GM18909 (cell line): ENCODE data around the gene SDK1.

ENCODE experiments used
- ATAC-seq: cut with Tn5 transposase; IDR thresholded peaks from one replicate; pipeline ENCODE4 v1.9.1; 2021; ENCODE audit warnings: mild to moderate bottlenecking; ENCODE audit not compliant: unreplicated experiment, poor library complexity

The SDK1 gene

DNA sequence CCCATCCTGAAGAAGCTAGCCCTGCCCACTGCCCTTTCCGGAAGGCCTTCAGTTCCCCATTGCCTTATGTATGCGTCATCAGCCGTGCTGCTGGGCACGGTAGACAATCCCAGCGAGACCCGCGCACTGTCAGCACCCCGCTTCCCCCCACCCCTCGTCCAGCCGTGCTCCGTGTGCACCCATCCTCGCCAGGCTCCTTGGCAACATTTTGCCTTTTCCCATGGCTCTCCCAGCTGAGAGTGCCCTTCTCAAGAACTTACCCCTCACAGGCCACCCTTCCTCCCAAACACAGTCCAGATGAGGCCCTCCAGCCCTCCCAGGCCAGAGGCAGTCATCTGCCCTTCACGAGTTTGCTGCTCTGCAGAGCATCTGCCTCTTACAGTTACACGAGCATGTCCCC lies 747.3 kb downstream of the SDK1 start:
- ATAC-seq = no peak

DNA sequence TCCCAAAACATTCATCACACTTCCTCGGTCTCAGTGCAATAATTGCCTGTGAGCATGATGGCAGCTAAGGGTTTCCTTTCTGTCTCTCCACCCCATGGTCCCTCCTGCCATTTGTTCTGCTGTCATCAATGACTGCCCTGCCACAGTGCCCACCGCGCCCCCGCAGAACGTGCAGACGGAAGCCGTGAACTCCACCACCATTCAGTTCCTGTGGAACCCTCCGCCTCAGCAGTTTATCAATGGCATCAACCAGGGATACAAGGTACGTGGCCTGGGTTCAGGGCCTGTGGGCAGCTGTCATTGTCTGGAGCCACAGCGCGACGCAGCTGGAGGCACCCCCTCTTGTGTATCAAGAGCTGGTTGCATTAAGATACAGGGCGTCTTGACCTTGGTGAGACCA lies 748.1 kb downstream of the SDK1 start:
- ATAC-seq = no peak

DNA sequence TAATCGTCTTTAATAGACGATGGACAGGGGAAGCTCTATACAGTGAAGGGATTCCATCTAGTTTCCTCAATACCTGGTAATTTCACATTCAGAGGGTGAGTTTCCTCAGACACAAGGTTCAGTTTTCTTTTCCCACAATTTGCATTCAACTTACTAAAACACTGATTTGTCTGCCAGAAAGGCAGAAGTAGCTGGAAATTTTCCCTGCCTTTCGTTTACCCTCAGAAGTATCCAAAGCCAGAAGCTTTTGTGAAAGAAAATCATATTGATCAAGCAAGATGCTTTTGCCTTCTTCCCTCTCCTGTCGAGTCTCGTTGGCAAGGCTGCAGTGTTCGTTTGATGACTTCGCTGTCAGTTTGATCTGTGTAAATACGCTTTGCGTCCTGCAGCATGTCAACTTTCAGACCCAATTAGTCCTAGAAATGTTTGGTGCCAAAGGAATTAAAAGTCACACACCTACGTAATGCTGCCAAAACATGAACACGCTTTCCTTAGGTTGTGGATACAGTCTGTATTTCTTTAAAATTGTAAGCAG lies 749.1 kb downstream of the SDK1 start:
- ATAC-seq = no peak

DNA sequence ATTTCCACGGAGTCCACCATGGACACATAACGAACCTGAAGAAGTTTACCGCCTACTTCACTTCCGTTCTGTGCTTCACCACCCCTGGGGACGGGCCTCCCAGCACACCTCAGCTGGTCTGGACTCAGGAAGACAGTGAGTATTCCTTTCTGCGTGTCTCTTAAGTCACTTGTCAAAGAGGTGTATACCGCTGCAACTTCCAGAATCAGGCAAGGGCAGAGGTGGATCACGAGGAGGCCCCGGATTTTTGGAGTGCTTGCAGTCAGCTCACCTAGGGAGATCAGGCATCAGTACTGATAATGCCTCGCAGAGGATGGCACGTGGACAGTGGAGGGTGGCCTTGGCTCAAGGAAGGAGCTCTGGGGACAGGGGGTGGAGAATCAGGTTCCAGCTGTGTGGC lies 750.6 kb downstream of the SDK1 start:
- ATAC-seq = no peak

DNA sequence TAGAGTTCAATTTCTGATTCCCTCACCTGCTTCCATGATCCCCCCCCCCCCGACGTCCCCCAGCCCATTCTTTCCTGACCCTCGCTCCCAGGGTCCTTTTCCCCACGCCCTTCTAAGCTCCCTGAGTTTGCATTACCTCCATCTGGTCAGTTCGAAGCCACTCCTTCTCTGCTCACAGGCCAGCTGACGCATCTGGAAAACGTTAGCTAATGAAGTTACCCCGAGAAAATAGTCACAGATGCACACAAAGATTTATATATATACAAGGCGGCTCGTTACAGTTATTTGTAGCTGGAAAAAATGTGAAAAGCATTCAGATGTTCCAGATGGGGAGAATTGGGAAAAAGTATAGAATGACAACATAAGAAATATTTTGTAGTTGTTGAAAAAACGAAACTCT lies 751.1 kb downstream of the SDK1 start:
- ATAC-seq = no peak

DNA sequence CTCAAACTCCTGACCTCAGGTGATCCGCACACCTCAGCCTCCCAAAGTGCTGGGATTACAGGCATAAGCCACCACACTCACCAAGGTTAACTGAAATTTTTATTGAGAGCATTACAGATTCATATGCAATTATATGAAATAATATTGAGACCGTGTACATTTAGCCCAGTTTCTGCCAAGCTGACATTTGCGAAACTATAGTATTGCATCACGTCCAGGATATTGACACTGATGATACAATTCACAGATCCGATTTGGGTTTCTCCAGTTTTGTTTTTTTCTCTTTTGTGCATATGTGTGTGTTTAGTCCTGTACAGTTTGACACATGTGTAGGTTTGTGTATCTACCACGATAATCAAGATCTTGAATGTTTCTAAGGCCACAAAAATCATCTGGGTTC lies 753.1 kb downstream of the SDK1 start:
- ATAC-seq = no peak

DNA sequence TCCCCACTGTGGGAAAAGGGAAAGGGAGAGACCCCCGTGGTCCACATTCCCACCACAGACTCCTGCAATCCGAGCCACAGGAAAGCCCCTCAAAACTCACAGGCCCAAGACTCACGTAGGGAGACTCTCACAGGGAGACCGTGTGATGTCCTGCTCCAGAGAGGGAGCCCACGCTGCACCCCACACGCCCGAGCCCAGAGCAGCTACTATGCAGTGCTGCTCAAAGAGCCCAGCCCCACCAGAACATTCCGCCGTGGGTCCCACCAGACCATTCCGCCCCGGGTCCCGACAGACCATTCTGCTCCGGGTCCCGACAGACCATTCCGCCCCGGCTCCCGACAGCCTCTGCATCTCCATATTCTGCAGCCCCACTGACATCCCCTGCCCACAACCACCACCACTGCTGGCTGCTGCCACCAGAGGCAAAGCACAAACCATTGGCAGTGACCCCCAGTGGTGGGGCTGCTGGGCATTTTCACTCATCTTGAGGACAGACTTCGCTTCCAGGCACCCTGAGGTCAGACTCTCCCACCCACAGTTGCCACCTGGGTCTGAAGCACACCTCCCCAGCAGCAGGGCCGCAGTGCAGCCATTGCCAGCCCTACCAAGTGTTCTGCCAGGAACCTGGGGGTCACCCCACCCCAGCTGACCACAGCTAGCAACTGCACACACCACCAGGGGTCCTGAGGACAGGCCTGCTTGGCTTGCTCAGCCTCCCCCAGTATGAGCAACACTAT lies 755.7 kb downstream of the SDK1 start:
- no peak for ATAC-seq

DNA sequence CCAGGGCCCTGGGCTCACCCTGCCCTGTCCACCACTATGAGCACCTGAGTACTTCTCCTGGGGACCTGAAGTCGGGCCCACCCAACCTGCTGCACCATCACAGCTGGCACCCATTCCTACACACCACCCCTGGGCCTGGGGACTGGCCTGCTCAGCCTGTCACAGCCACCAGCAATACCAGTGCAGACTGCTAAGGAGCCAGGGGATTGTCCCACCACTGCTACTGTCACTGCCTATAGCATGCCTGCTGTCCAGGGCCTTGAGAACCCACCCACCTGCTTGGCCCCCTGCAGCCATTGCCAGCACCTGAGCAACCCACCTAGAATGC lies 756.2 kb downstream of the SDK1 start:
- ATAC-seq = no peak

DNA sequence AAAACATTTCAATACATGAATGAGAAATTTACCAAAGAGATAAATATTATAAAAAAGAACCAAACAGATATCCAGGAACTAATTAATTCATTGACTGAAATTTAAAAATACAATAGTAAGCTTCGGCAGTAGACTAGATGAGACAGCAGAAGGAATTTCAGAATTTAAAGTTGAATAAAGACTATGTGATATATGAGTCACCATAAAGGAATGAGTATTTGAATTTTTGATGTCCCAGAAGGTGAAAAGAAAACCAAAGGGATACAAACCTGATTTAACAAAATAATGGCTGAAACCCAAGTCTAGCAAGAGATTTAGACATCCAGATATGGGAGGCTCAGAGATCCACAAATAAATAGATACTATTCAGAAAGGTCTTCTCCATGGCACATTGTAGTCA lies 757.1 kb downstream of the SDK1 start:
- ATAC-seq = no peak

DNA sequence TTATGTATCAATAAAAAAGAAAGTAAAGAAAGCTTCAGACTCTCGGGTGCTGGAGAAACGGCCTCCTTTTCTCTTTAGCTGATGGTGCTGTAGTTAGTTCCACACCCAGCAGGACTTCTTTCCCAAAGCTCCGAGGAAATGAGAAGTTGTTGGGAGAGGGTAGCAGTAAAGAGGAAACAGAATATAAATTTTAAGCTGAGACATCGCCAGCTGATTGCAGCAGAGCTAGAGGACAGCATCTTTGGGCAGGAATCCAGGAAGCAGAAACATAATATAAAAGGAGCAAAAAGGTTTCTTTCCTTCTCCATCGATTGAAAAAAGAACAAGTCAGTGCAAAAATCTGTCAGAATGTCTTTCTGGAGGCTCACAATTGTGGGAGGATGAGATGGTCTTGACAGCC lies 764.1 kb downstream of the SDK1 start:
- no peak for ATAC-seq

DNA sequence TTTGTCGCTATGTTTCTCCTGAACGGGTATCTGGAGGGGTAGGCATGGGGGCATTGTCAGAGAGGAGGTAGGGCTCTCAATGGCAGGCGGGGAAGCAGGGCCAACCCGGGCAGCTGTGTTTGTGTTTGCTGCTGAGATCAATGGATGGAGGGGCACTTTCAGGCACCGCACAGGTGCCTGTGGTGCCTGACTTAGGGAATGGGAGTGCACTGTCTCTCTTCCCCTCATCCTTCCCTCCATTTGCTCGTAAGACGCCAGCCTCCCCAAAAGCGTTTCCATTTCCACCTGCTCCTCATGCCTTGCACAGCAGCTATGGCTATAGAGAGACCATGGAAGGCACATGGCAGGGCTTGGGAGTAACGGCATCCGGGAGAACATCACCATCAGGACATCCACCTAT lies 765.2 kb downstream of the SDK1 start:
- no peak for ATAC-seq

DNA sequence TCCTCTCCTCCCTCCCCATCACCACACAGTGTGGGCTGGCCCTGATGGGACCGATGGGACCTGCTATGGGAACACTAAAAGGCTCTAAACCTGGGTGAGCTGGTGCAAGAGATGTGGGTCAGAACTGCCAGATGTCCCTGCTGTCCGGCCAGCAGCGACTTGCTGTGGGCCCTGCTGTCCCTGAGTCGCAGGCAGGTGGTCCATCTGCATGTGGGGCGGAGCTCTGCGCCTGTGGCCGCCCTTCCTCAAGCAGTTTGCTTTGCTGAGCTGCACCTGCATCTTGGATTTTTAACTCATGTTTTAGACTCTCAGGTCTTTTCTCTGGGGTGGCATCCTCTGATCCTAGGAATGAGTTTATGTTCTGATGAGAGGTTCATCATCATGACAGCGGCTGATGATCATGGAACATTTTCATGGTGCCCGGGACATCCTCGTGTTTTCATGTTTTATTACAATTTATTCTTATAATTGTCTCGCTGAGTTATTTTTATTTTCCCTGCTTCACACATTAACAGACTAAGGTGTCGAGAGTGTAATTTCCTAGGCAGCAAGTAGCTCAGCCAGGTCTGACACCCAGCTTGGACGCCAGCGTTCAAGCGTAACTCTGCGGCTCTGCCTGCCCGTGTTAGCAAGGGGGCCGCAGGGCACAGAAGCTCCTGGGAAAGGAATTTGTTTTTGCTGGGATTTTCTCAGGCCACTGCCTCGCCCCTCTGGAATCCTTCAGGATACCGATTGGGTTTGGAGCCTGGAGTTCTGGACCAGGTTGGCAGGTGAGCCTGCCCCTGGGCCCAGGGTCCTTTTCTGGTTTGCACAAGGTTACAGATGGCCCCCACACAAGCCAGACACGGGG lies 765.8 kb downstream of the SDK1 start:
- no peak for ATAC-seq

DNA sequence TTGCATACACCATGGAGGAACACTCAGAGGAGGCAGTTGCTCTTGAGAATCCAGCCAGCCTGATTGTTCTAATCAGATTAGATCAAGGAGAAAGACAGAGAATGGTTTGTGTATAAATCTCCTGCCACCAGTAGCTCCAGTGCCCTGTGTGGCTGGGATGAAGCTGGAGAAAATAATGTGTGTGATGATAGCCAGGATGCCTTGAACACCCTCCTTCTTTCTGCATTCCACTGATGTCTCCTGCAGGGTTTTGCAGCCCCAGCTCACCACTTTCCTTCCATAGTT lies 766.4 kb downstream of the SDK1 start:
- no peak for ATAC-seq

DNA sequence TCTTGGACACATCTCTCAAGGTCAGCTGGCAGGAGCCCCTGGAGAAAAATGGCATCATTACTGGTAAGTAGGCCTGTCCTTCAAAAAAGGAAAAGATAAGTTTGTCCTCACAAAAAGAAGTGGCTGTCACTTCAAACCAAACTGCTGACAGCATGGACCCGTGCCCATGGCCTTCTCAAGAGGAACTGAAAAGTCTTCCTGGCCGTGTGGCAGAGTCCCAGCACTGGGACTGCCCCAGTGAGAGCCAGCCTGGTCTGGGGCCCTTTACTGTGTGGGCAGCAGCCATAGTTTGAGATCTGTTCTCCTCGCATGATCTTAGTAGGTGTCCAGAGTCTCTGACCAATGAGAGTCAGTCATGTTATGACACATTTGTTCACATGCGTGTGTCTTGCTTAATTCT lies 766.8 kb downstream of the SDK1 start:
- no peak for ATAC-seq

DNA sequence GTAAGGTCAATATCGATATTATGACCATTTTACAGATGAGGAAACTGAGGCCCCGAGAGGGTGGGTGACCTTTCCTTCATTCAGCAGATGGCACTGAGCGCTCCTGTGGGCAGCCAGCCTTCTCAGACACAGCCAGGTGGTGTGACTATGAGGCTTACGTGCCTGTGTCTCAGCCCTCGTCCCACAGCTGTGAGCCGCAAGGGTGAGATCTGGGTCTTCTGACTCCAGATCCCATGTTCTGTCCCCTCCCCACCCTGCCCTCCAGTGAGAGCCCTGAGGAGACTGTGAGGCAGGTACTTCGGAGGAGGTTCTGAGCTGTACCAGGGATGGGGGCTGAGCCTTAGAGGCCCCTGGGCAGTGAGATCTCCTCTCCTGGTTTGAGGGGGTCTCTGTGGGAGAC lies 767.2 kb downstream of the SDK1 start:
- ATAC-seq = no peak

DNA sequence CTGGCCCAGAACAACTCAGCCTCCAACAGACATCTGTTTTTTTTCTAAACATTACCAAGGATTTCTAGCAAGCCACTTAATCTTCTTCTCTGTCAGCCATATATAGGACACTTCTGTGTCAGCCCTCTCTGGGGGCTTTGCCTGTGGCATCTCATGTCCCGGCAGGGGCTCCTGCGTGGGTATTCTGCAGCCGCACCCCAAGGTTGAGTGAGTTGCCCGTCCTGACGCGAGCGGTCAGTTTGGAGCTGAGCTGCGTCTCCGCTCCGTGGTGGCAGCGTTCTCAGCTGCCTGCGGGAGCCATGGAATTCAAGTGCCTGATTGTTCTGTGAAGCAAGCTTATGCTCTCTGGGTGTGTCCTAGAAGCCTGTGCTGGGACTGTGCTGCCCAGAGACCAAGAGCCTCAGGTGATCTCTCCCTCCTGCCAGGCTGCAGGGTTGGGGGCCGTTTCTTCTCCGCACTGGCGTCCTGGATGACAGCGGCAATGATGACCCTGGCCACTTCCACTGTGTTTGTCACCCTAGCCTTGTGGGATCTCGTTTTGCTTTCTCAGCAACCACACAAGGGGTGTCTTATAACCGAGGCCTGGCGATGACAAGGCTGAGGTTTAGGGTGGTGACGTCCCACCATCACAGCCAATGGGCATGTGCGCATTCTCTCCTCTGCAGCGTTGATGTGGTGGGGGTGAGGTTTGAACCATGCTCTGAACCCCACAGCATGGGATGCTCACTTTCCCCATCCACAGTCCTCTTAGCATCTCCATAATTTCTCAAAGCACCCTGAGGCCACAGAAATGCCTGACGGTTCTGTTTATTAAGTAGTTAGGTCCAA lies 768.4 kb downstream of the SDK1 start:
- ATAC-seq = no peak

DNA sequence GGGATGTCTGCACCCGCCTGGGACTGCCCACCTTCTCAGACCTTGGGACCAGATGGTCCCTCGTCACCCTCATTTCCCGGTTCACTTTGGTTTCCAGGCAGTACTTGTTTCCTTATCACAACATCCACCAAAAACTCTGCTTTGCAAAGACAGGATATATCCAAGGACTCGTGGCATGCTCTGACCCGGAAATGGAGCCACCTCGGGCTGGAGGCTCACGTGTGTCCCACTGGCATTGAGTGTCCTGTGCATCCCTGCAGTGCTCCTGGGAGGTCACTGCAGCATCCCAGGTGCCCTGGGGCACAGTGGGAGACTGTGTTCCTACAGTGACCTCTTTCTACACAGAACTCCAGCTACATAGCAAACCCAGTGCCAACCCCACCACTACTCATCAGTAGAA lies 769.2 kb downstream of the SDK1 start:
- no peak for ATAC-seq

DNA sequence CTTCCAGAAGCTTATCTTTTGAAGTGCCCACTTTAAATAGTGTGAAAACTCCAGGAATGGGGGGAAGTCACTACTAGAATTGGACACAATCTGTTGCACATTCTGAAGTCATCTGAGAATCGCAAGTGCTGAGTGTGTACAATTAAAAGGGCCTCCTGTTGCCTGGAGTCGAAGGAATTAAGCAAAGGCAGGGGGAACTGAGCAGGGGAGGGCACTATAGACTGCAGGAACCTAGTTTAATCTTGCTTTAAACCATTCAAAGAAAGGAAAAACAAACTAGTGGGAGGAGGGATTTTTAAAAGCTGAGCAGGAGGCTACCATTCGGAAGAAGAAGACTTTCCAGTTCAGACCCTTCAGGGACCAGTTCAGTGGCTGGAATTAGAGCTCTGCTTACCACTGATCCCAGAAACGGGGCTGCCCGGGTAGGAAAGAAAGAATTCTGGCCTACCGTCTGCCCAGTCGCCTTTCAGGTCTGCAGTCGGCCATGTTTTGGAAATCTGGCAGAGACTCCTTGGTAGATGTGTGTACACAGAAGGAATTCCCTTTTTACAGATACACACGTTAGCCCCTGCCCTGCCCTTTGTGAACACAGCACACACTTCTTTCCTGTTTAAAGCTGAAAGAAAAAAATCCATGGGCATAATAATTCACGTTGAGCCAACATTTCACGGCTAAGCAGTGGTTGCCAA lies 770.5 kb downstream of the SDK1 start:
- no peak for ATAC-seq

DNA sequence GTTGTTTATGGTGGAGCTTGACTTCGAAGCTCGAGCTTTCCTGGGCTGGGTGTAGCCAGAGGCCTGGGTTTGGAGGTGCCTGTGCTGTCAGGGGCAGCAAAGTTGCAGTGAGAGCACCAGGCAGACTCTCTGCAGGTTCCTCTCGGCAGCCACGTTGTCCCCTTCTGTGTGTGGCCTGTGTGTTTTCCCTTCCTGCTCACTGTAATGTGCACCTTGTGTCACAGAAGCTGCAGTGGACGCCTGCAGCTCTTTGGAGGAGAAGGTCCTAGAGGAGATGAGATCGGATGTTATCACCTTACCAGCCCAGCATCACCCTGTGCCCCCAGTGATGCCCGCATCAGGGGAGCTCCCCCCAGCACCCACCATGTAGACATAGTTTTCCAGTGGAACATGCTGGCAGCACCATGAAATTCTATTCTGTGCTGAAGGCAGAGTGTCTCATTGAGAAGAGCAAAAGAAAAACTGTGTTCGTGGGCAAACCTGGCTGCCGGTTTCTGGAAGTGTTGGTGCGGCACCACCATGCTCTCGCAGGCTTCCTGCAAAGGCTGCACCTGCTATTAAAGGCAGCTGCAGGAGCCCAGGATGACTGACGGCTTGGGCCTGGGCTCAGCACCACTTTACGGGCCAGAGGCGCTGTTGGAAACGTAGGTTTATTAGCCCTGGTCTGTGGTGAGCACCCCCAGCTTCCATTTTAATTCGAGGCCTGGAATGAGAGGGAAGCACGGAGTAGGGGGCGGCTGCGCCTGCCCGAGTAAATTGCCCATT lies 771.3 kb downstream of the SDK1 start:
- ATAC-seq = no peak

DNA sequence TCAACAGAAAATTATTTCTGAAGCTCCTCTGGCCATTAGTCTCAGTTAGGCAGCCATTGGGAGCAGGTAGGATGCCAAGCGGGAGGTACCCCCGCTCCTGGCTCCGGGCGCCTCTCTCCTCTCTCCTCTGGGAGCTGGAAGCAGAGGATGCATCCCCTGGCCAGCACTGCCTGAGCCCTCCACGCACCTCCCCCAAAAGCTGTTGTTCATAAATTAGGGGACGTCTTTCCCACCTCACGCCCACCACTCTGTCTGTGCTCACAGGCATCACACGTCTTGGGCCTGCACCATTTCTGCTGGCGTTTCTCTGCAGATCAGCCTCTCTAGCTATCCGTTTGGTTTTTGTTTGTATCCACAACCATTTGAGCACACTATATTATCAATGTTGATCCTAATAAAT lies 772.0 kb downstream of the SDK1 start:
- no peak for ATAC-seq
